Keratinocyte (primary cell): ENCODE measurements around the gene ANKRD7. TPM values are rescaled to one million over a fixed set of nuclear protein-coding genes. Genes with fewer than 3 reads are reported as not detected.
A peak's percentile ranks its signal among the peaks of the same experiment; 100 is the strongest.

ENCODE experiments used
- DNase-seq: peaks from one replicate; pipeline ENCODE4 v3.0.0-alpha.2; 2011; ENCODE audit warnings: low read depth, missing footprints, low spot score
- FAIRE-seq: peaks from 2 replicates; lab custom pipeline; 2011; peaks lifted over from hg19 to GRCh38; lab: Jason Lieb, UNC
- H2AFZ ChIP-seq: 2 replicates; pipeline ENCODE4 v1.6.0; 2012; ENCODE audit warnings: low read length, control low read depth, inconsistent platforms; ENCODE audit not compliant: control insufficient read depth
- H3K27ac ChIP-seq: 2 replicates; pipeline ENCODE4 v1.5.1; 2011; ENCODE audit warnings: low read length; ENCODE audit not compliant: control insufficient read depth, insufficient read depth
- H3K27me3 ChIP-seq: 3 replicates; pipeline ENCODE4 v1.6.0; 2011; ENCODE audit warnings: low read length; ENCODE audit not compliant: control insufficient read depth, insufficient read depth; ENCODE audit errors: extremely low read depth
- H3K36me3 ChIP-seq, 2 experiments: 2 replicates in 1 of 2; 3 replicates in 1 of 2; pipeline ENCODE4 v1.5.1; 2011; ENCODE audit warnings: low read length in 2 of 2, mild to moderate bottlenecking in 1 of 2; ENCODE audit not compliant: control insufficient read depth in 2 of 2, insufficient read depth in 2 of 2; ENCODE audit errors: extremely low read depth in 1 of 2
- H3K4me1 ChIP-seq: 3 replicates; pipeline ENCODE4 v1.5.1; 2011; ENCODE audit warnings: low read length; ENCODE audit not compliant: control insufficient read depth, insufficient read depth; ENCODE audit errors: extremely low read depth
- H3K4me2 ChIP-seq: 3 replicates; pipeline ENCODE4 v1.6.0; 2011; ENCODE audit warnings: low read depth, low read length; ENCODE audit not compliant: control insufficient read depth, insufficient read depth; ENCODE audit errors: extremely low read depth
- H3K4me3 ChIP-seq, 3 experiments: fragments of 200-600 bp in 1 of 3; sonication (generic) in 1 of 3; 2 replicates in 2 of 3; 3 replicates in 1 of 3; pipeline ENCODE4 v1.5.1; 2011 to 2016; ENCODE audit warnings: low read length in 3 of 3, mild to moderate bottlenecking in 3 of 3, control low read depth in 2 of 3, inconsistent platforms in 1 of 3, low read depth in 1 of 3, mixed read lengths in 1 of 3, mixed run types in 1 of 3, moderate library complexity in 1 of 3; ENCODE audit not compliant: control insufficient read depth in 2 of 3, insufficient read depth in 2 of 3; ENCODE audit errors: extremely low read depth in 1 of 3
- H3K79me2 ChIP-seq: 2 replicates; pipeline ENCODE4 v1.6.0; 2012; ENCODE audit warnings: low read length; ENCODE audit not compliant: control insufficient read depth, insufficient read depth
- H3K9ac ChIP-seq: 3 replicates; pipeline ENCODE4 v1.6.0; 2011; ENCODE audit warnings: low read length; ENCODE audit not compliant: control insufficient read depth, insufficient read depth; ENCODE audit errors: extremely low read depth
- H3K9me1 ChIP-seq: 3 replicates; pipeline ENCODE4 v1.6.0; 2011; ENCODE audit warnings: low read length; ENCODE audit not compliant: control insufficient read depth, insufficient read depth; ENCODE audit errors: extremely low read depth
- H3K9me3 ChIP-seq: 2 replicates; pipeline ENCODE4 v1.5.1; 2012; ENCODE audit warnings: low read depth, low read length; ENCODE audit not compliant: control insufficient read depth
- H4K20me1 ChIP-seq: 3 replicates; pipeline ENCODE4 v1.6.0; 2011; ENCODE audit warnings: low read length; ENCODE audit not compliant: control insufficient read depth, insufficient read depth; ENCODE audit errors: extremely low read depth
- CTCF ChIP-seq, 3 experiments: IDR thresholded peaks in 1 of 3; conservative IDR thresholded peaks in 1 of 3; optimal IDR thresholded peaks in 1 of 3; 2 replicates in 2 of 3; 3 replicates in 1 of 3; pipeline versions ENCODE3 to v1.5.1; 2011; ENCODE audit warnings: low read length in 3 of 3, mild to moderate bottlenecking in 3 of 3, moderate library complexity in 2 of 3, control low read depth in 1 of 3, inconsistent platforms in 1 of 3; ENCODE audit not compliant: insufficient read depth in 2 of 3; ENCODE audit errors: extremely low read depth in 1 of 3
- EZH2 ChIP-seq: IDR thresholded peaks from one replicate; pipeline ENCODE4 v1.6.1; 2012; ENCODE audit warnings: inconsistent platforms, mild to moderate bottlenecking, low read length, moderate library complexity
- dilution Hi-C: fragments of 300-500 bp; cut with MboI; formaldehyde crosslinking; loops from one replicate; pipeline ENCODE4 v1.7.0; 2020; ENCODE audit warnings: low sequenced_read_pairs; ENCODE audit not compliant: extremely low pct_ligation_motif_present
- polyA plus RNA-seq, 5 experiments: library from polyadenylated mRNA; depleted of rRNA in 3 of 5; stranded (reverse) in 3 of 5; stranded (forward) in 1 of 5; unstranded in 1 of 5; fragments of >200 nt; gene quantifications; 1 replicate in 1 of 5; 2 replicates in 3 of 5; 3 replicates in 1 of 5; pipeline versions ENCODE4 v1.2.1 to v1.2.3, GENCODE V29; 2011 to 2012; ENCODE audit warnings: missing spikeins in 2 of 5, low read depth in 1 of 5, low replicate concordance in 1 of 5

ANKRD7 gene
- polyA plus RNA-seq, 1 donor (not counting 4 experiments of a cell fraction or from before 2014, with no cell fraction given) = 0.26 TPM

- Histone ChIP-seq H3K27me3 (no peaks in the 10 kb centered on the region), H3K9ac (no peak overlapping the region), H4K20me1 (no peaks in the 10 kb centered on the region), H3K9me3 (no peaks in the 10 kb centered on the region), H3K36me3 (no peaks in the 10 kb centered on the region), H2AFZ (no peak overlapping the region), H3K4me2 (no peak overlapping the region), H3K27ac (no peak overlapping the region), H3K4me1 (peaks cover 4% of the 10 kb centered on the region), H3K4me3 (no peak overlapping the region), H3K79me2 (peaks cover 10% of the 10 kb centered on the region), H3K9me1 (no peaks in the 10 kb centered on the region)
- no peak for FAIRE-seq
- no peak for DNase-seq
- dilution Hi-C loops = no loop called here
- no peak for TF ChIP-seq CTCF (optimal IDR thresholded peaks at IDR 0.05 in 1 of 3, IDR thresholded peaks at IDR 0.05 in 1 of 3, conservative IDR thresholded peaks at IDR 0.05 in 1 of 3; ENCODE audit: extremely low read depth in 1 of 3, insufficient read depth in 2 of 3, low read length in 3 of 3)
Observed at GRCh38 chr7:118179191-118179590, 45.3 kb upstream of the ANKRD7 start.

DNA sequence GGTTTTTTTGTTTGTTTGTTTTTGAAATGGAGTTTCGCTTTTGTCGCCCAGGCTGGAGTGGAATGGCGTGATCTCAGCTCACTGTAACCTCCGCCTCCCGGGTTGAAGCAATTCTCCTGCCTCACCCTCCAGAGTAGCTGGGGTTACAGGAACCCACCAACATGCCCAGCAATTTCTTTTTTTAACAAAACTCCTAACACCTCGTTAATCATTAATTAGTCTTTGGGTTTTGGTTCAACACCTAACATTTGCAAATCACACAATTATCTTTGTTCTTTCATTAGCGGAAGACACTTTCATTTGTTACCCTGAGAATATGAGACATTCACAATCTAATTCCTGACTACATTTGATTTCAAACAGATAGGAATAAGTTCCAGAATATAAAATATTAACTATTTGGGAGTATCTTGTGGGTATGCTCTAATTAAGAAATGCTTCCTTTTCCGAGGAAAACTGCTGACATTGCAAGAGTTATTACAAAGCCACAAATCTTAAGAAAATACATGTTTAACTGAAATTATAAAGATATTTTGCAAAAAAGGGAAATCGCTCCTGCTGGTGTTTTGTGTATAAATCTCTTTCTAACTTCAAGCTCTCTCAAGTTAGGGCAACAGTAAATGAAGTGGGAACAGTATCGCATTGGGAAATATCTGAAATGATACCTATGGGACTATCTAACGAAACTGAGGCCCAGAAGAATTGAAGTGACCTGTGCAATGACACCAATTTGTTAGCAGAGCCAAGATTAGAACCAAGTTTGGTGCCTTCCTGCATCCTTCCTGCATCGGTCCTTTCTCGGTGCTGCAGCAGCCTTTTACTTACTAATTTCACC lies 41.7 kb upstream of the ANKRD7 start:
- no peak for TF ChIP-seq EZH2
- no peak for TF ChIP-seq CTCF (optimal IDR thresholded peaks at IDR 0.05 in 1 of 3, IDR thresholded peaks at IDR 0.05 in 1 of 3, conservative IDR thresholded peaks at IDR 0.05 in 1 of 3; ENCODE audit: extremely low read depth in 1 of 3, insufficient read depth in 2 of 3, low read length in 3 of 3)
- H3K9me1 ChIP-seq = no peaks in the 10 kb centered on the region
- FAIRE-seq (no peak), DNase-seq (no peak)
- peaks cover 0 to 1% of the 10 kb centered on the region in 2 experiments for H3K36me3 ChIP-seq
- H3K27ac ChIP-seq = peak overlapping the region; percentile 90
- peaks cover 41% of the 10 kb centered on the region for H3K79me2 ChIP-seq
- H3K4me3 ChIP-seq = peak overlapping the region; percentile 76 to 99 (median 82)
- peak overlapping the region; percentile 98 for H2AFZ ChIP-seq
- no peaks in the 10 kb centered on the region for H4K20me1 ChIP-seq
- no peaks in the 10 kb centered on the region for H3K27me3 ChIP-seq
- H3K4me2 ChIP-seq = peak overlapping the region; percentile 91
- dilution Hi-C loops = no loop called here
- peaks cover 12% of the 10 kb centered on the region for H3K4me1 ChIP-seq
- H3K9me3 ChIP-seq = no peaks in the 10 kb centered on the region
- H3K9ac ChIP-seq = peak overlapping the region; percentile 93
